GM12892 (cell line): ENCODE results near the gene SNX25.

Experiments
- POLR2A ChIP-seq: IDR thresholded peaks from 2 replicates; pipeline ENCODE4 v1.6.1; 2011; ENCODE audit warnings: low read depth, low read length, control low read depth
- POLR2AphosphoS5 ChIP-seq: IDR thresholded peaks from 2 replicates; pipeline ENCODE4 v1.6.1; 2011; ENCODE audit warnings: low read depth, low read length, control low read depth

GRCh38 chr4:185318679-185319078 lies 109.3 kb downstream of the SNX25 start:
- no peak for TF ChIP-seq POLR2A
- TF ChIP-seq POLR2AphosphoS5: no peak
